Measurements from ENCODE around the gene TMEM273. TPM values are rescaled to one million over a fixed set of nuclear protein-coding genes. Genes with fewer than 3 reads are reported as not detected.

TMEM273 gene
- polyA plus RNA-seq, 1 of the 3 experiments (the other 2 are of a cell fraction), result not detected

DNA sequence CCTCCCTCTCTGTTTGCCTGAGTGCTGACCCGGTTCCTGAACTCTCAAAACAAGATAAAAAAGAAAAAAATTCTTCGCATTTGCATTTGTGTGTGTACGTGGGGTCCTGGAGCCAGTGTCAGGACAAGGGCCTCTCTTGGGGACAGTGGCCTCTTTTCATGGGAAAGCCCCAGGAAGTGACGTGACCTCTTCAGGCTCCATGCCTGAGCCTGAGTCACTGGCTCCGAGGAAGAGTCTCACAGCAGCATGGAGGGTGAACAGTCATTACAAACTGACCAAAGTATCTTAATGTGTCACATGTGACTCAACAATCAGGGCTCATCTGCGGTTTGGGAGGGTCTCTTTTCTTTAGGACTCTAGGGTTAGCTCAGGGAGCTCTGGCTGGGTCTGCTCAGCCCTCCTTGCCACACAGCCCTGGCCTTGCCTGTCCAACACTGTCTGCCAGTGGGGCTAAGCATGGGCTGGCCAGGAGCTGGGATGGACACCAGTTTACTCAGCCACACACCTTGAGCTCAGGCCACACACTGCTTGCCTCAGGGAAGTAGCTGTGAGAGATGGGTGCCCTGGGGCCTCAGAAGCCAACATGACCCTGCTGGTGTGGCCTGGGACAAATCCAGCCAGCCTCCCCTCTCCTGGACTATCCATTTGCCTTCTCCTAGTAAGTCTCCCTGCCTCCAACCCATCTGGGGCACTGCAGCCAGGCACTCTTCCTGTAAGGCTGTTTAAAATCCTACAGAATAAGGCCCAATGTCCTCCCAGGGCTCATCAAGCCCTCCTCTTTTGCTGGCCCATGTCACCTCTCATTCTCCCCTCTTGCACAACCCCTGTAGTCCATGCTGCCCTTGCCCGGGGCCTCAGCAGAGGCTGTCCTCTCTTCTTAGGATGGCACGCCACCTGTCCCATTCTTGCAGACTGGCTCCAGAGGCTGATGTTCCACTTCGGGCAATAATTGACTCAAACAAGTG, 10.5 kb downstream of the TMEM273 start:
- TF ChIP-seq FOXJ3 (CRISPR knock-in tag; IDR thresholded peaks at IDR 0.05) (no peak), ELF1 (IDR thresholded peaks at IDR 0.05) (no peak), NFIC (IDR thresholded peaks at IDR 0.05; ENCODE audit: borderline replicate concordance) (no peak), YY1 (IDR thresholded peaks at IDR 0.05; ENCODE audit: low read depth) (no peak), SMC3 (IDR thresholded peaks at IDR 0.05; ENCODE audit: low read depth, low read length) (no peak), GABPA (IDR thresholded peaks at IDR 0.05; ENCODE audit: low read depth) (no peak), FOXM1 (IDR thresholded peaks at IDR 0.05; ENCODE audit: low read depth) (no peak), EZH2phosphoT487 (IDR thresholded peaks at IDR 0.05; ENCODE audit: borderline replicate concordance, low read depth) (no peak), EP300 (IDR thresholded peaks at IDR 0.05; ENCODE audit: borderline replicate concordance in 1 of 2, low read depth in 1 of 2, low read length in 1 of 2) (no peak), CHD2 (IDR thresholded peaks at IDR 0.05; ENCODE audit: low read length, partially characterized antibody) (no peak), RFX5 (IDR thresholded peaks at IDR 0.05; ENCODE audit: low read length) (no peak)
- TF ChIP-seq, protein P1, sequence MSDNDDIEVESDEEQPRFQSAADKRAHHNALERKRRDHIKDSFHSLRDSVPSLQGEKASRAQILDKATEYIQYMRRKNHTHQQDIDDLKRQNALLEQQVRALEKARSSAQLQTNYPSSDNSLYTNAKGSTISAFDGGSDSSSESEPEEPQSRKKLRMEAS (IDR thresholded peaks at IDR 0.05; ENCODE audit: low read depth), result no peak
- TF ChIP-seq, protein P2, sequence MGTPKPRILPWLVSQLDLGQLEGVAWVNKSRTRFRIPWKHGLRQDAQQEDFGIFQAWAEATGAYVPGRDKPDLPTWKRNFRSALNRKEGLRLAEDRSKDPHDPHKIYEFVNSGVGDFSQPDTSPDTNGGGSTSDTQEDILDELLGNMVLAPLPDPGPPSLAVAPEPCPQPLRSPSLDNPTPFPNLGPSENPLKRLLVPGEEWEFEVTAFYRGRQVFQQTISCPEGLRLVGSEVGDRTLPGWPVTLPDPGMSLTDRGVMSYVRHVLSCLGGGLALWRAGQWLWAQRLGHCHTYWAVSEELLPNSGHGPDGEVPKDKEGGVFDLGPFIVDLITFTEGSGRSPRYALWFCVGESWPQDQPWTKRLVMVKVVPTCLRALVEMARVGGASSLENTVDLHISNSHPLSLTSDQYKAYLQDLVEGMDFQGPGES (IDR thresholded peaks at IDR 0.05; ENCODE audit: low read depth, low read length), result no peak
- TF ChIP-seq, protein P3, sequence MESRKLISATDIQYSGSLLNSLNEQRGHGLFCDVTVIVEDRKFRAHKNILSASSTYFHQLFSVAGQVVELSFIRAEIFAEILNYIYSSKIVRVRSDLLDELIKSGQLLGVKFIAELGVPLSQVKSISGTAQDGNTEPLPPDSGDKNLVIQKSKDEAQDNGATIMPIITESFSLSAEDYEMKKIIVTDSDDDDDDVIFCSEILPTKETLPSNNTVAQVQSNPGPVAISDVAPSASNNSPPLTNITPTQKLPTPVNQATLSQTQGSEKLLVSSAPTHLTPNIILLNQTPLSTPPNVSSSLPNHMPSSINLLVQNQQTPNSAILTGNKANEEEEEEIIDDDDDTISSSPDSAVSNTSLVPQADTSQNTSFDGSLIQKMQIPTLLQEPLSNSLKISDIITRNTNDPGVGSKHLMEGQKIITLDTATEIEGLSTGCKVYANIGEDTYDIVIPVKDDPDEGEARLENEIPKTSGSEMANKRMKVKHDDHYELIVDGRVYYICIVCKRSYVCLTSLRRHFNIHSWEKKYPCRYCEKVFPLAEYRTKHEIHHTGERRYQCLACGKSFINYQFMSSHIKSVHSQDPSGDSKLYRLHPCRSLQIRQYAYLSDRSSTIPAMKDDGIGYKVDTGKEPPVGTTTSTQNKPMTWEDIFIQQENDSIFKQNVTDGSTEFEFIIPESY (IDR thresholded peaks at IDR 0.05; ENCODE audit: borderline replicate concordance, low read depth), result no peak
- Histone ChIP-seq H2AFZ (ENCODE audit: low read depth) (peak overlapping the region; percentile 37; the same call in 1 of the 2 replicates), H3K4me3 (ENCODE audit: low read depth in 2 of 2, low read length in 1 of 2) (no peak overlapping the region), H3K27me3 (ENCODE audit: insufficient read depth) (no peaks in the 10 kb centered on the region), H3K9me2 (no peaks in the 10 kb centered on the region), H3K27ac (ENCODE audit: low read depth in 2 of 2, low read length in 1 of 2) (peak overlapping the region in 1 of 2 experiments; percentile 44; a peak in 2 of 4 replicates), H3K4me2 (no peak overlapping the region), H3K36me3 (replicated peaks in 1 of 2; ENCODE audit: control insufficient read depth in 1 of 2, insufficient read depth in 2 of 2, low read length in 1 of 2) (no peaks in the 10 kb centered on the region), H3K9ac (no peak overlapping the region), H3K79me2 (ENCODE audit: insufficient read depth) (no peaks in the 10 kb centered on the region), H3K9me3 (no peaks in the 10 kb centered on the region), H3F3A (replicated peaks; ENCODE audit: insufficient read depth) (no peaks in the 10 kb centered on the region), H3K4me1 (ENCODE audit: control insufficient read depth in 1 of 2, insufficient read depth in 2 of 2, low read depth in 1 of 2, low read length in 1 of 2) (peaks cover 0 to 2% of the 10 kb centered on the region in 2 experiments; a peak in 1 of 4 replicates), H4K20me1 (ENCODE audit: insufficient read depth) (no peaks in the 10 kb centered on the region)
- 38% methylated on average over 7 of the region's 9 CpGs for WGBS (ENCODE audit: low lambda C conversion rate)
- no peak for DNase-seq
- ChIA-PET POLR2A (no interaction called here), CTCF (interaction anchor here (0.8 to 1.2 kb wide), 2 partner anchors 109 to 520 kb away, joined by 3 read pairs; no protein-coding TSS in a partner anchor)

Measured in SK-N-SH (cell line).